Pulmonary artery endothelial cell (primary cell): Measurements from ENCODE around the gene ZBTB16. TPM values are rescaled to one million over a fixed set of nuclear protein-coding genes. Genes with fewer than 3 reads are reported as not detected.

Experiments
- DNase-seq: peaks from one replicate; pipeline ENCODE4 v3.0.0-alpha.2; 2011; ENCODE audit warnings: low read depth, low spot score
- total RNA-seq: library from RNA; depleted of rRNA; stranded (reverse); fragments of >200 nt; gene quantifications from 2 replicates; pipeline ENCODE4 v1.2.3, GENCODE V29; 2014

ZBTB16 gene
- total RNA-seq, 1 donor from 2014 or later = 17.3 TPM

DNA sequence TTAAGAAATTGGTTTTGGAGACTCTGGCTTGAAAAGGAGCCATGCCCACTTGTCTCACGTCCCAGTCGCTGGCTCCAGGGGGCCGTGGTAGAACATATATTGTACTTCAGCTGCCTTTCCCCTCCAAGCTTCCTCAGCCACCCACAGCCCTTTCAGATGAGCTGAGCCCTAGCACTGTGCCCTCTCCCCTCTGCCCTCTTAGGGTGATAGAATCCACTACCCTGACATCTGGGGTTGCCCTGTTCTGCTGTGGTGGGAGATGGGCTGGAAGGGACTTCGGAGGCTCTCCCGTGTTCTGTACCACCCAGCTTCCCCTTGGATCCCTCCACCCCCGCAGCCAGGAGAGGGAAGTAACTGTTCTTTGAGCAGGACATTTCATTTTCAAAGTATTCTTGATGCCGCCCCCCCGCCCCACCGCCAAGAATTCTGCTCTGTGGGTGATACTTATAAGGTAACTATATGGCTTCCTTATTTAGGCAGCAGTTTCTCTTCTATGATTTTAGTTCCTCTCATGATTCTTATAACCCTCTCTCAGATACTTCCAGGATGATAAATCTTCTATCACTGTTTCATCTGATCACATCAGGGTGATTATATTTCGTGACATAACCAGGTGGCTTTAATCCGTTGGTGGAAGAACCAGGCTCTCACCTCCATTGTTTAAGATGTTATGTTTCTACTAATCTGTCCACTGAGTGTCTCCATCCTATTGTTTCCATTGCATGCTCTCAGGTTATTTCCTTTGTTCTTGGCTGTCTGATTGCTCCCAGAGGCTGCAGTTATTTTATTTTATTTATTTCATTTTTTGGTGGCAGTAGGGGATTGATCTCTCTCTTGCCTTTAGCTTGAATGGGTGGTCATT lies 24.1 kb downstream of the ZBTB16 start:
- DNase-seq = no peak

DNA sequence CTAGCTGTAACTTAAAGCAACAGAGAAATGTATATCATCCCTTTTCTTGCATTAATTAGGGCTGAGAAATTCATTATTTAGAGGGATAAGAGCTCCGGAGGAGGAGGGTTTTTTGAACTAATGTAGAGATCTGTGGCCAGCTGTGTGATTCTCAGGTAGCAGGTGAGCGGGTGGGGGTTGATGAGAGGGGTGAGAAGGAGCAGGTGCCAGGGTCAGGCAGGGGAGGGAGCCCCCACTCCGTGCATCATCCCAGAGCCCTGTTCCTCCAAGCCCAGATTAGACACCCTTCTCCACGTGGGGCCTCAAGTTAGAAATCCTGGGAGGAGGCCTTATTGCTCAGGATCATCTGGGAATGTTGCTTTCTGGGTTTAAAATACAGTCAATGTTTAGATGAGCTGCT lies 24.9 kb downstream of the ZBTB16 start:
- no peak for DNase-seq

DNA sequence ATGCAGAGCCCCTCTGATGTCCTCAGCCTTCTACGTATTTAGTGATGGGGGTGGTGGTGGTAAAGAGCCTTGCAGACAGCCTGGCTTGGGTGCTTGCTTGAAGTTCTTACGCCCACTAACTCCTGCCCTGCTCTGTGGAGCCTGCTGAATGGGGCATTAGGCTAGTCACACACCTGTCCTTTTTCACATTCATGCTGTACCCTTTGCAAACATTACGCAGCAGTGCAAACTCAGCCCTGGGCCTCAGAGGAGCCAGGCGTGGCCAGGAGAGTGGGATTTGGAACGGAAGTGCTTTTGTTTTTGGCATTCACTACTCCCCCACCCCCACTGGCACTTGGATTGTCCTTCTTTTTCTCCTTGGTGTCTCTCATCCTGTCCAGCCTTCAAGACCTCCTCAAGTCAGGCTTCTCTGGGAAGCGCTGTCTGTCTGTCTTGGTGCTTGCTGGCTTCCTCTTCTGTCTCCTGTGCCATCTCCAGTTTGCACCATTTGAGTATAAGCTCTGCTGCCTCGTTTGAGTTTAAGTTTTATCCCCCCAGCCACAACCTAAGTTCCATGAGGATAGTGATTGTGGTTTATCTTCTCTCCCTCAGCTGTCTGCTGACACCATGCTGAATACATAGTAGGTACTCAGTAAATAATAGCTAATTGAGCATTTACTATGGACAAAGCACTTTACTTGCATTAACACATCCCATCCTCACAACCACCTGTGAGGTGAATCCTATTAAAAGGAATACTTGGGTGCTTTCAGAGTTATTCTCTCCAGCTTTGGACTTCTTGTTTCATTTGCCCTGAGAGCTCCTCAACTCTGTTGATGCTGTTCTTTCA lies 26.7 kb downstream of the ZBTB16 start:
- no peak for DNase-seq

DNA sequence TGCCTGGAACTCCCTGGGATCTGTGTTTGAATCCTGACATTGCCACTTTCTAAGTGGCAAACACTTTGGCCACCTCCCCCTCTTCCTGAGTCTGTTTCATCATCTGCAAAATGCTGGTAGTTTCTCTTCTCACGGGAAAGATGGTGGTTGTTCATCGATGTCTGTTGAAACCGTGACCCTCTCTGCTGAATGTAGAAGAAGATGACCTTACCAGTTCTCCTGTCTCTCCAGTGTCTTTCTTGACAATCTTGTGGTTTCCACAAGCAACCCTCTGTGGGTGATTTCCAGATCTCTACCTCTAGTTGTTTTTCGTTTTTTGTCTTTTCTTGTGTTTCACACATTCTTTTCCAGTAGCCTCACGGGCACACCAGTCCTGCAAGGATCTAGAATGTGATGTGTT lies 27.5 kb downstream of the ZBTB16 start:
- no peak for DNase-seq

DNA sequence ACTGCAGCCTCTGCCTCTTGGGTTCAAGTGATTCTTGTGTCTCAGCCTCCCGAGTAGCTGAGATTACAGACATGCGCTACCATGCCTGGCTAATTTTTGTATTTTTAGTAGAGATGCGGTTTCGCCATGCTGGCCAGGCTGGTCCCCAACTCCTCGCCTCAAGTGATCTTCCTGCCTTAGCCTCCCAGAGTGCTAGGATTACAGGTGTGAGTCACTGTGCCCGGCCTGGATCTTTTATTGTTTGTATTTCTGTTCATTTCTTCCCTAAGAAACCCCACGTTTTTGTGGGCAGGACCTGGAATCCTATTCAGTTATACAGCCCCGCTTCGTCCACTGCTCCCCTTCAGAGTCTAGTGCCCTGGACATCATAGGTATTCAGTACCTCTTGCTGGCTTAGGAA lies 28.7 kb downstream of the ZBTB16 start:
- DNase-seq = no peak

DNA sequence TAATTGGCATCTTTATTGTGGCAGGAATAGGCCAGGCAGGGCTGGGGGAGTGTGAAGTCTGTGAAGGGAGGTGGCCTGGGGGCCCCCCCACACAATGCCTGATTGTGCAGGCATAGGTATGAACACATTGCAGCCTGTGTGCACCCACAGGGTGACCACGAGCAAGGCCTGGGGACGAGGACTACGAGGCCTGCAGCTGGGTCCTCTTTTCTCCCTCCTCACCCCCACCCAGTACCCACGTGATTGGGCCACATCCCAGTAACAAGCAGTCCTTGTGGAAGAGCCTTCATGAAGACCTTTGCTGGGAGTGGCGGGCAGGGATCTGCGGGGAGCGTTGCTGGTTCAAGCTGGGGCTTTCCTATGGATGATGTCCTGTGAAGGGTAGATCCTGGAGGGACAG lies 29.3 kb downstream of the ZBTB16 start:
- DNase-seq = no peak

DNA sequence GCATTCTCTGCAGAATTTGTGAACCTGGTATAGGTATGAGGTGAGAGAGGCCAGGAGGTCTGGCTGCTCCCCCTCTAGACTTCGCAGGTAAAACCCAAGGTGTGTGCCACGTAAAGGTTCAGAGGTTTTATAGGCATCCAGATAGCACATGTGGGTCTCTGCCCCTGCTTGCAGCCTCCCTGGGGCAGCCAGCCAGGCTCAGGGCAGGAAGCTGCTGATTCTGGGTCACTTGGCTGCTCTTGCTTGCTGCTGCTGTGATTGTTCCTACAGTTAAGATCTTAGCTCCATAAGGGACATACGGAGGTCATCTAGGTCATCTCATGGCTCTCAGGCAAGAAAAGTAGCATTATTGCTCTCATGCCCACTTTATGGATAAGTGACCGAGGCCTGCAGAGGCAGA lies 30.2 kb downstream of the ZBTB16 start:
- no peak for DNase-seq

DNA sequence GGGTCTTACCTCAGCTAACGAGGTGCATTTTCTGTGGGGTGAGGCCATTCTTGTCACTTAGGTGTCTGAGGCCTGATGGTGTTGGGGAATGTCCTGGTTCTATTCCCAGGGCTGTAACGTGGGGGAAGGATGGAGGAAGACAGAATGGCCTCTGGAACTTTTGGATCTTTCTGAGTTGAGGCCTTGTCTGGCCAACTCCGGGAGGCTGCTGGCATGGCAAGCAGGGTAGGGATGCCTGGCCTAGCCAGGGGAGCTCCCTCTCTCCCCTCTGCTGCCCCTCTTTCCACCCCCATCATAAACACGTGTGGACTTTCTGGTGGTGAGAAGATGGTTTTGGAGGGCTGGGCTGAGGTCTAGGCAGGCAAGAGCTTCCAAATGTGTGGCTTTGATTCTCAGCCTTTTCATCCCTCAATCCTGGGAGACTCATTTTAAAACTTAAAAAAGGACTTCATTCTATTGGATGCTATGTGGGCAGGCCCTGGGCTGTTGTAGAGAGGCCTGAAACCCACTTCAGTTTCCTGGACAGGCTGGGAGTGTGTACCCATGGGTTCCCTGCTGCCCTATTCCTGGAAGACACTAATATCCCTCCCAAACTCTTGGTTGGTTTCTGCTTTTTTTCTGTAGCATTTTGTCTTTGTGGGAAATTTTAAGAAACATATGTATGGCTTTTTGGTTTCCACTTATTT lies 30.9 kb downstream of the ZBTB16 start:
- DNase-seq = no peak

DNA sequence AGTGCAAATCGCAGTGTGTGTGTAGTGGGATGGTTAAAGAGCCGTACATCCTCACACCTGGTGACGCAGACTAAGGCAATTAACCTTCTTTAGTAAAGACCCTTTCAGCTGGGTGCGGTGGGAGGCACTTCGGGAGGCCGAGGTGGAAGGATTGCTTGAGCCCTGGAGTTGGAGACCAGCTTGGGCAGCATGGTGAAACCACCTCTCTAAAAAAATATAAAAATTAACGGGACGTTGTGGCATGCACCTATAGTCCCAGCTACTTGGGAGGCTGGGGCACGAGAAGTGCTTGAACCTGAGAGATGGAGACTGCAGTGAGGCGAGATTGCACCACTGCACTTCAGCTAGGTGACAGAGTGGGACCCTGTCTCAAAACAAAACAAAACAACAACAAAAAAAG lies 31.5 kb downstream of the ZBTB16 start:
- DNase-seq = no peak

DNA sequence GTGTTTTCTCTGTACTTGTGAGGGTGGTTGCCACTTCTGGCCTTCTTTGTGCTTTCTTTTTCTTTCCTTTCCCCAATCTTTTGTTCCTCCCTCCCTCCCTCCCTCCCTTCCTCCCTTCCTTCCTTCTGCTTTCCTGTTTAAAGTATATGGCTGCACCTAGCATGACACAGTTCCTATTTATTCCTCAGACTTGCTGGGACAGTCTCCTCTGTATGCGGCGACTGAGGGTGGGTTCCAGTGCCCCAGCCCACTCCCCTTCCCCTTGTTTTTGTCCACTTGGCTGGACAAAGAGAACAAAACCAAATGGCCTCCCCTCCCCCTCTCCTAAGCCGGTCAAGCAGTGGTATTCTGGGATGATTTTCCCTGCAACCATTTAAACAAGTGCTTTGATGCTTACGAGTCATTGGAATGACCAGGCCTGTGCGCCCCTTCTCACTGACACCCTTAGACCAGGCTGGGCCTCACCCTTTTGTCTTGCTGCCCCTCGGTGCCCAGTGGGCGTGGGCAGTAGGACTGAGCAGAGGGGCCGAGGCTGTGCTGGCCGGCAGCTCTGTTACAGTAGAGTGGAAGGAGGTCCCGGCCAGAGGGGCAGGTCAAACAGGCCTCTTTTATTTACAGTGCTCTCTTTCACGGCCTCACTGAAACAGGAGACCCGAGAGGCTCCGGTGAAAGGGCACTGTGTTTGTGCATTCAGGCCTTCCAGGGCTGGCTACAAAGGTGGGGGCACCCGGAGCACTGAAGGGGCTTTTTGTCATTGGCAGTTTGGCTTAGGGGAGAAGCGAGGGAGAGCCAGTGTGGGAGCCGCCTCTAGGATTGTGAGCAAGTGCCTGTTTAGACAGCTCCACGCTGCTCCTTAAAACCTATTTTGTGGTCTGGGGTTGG lies 32.2 kb downstream of the ZBTB16 start:
- DNase-seq = no peak

DNA sequence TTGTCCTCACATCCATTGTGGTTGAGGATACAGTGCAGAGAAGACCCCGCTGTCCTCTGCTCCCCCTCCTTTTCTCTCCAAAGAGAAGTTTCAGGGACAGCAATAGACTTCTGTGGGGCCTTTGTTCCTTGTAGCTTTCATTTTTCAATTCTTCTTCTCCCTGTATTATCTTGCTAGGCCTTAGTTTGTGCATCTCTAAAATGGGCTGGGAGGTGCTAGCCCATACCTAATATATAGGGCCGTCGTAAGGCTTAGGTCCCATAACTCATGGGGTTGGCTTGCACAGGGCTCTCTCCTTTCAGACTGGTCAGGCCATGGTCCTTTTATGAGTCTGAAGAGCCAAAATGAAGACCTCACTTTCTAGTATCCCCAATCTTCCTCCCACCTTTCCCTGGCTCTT lies 33.0 kb downstream of the ZBTB16 start:
- no peak for DNase-seq

DNA sequence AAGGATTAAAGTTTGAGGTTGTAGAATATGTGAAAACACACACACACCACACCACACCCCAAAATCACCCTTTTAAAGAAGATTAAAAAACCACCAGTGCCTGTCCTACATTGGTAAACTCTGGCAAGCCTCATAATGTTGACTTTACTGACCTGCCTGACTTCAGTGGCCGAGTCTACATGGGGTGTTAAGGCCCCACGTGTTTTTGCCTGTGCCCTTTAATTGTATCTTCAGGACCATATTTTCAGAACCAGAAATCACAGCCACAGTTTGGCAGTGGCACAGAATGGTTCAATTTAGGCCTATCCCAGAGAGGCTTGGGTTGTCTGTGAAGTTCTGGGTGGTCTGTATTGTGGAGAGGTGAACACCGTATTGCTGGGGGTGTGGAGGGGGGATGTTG lies 33.4 kb downstream of the ZBTB16 start:
- no peak for DNase-seq

DNA sequence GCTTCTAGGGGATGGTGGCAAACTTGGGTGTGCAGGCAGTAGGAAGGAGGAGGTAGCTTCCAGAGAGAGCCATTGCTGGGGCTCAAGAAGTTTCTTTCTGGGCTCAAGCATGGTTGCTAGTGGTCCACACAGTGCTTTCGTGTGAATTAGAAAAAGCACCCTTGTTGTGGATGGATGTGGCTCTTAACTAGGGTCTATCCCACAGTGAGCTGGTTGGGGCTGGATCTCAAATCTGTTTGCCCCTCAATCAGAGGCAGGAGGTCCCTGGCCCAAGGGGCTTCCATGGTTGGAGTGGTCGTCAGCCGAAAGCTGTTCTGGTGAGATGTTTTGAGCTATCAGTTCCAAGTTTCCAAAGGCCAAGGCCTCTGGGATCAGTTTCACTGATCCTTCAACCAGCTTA lies 35.0 kb downstream of the ZBTB16 start:
- DNase-seq = no peak

DNA sequence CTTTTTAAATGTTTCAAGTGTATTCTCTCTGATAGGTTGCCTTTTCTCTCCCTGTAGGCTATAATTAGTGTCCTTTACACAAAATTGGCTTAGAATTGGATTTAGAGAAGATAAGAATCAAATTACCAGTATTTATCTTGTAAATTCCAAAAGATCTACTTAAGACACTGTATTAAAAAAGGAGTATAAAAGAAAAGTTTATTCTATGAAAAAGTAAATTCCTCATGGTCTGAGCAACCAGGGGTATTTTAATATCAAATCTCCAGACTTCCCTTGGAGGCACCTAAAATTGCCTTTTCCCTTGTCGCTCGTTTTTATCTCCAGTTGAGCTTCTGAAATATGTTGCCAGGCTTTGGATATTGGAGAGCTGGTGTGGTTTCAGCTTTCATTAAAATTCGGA lies 36.4 kb downstream of the ZBTB16 start:
- no peak for DNase-seq

DNA sequence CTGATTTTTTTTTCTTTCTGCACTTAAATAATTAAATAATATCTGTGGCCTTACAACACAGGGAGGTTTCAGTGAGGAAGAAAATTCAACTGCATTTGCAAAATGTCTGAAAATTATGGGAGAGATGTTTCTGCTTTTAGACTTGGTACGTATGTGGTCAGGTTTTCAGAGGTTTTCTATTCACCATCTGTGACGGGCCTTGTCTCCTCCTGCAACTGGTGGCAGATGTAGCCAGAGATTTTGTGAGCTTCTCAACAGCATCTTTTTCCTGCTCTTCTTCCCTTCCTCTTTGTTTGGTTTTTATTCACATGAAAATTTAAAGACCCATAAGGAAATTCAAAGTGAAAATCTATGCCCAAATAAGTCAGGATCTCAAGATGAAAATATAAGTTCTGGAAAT lies 38.3 kb downstream of the ZBTB16 start:
- no peak for DNase-seq

DNA sequence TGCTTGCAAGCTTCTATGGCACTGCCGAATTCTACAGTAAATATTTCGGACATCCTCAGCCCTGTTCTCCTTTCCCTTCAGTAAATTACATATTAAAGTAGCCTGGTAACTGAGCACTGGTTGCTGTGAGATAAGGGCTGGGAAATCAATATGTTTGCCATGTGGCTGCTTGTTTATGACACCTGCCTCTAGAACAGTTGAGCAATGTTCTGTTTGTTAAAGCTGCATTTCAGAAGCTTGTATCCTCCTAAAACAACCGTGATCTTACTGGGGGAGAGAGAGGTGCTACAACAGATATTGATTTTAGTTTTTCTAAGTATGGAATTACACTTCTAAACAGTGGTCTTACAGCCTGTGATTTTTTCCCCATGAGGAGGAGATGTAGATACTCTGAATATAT lies 39.4 kb downstream of the ZBTB16 start:
- no peak for DNase-seq

DNA sequence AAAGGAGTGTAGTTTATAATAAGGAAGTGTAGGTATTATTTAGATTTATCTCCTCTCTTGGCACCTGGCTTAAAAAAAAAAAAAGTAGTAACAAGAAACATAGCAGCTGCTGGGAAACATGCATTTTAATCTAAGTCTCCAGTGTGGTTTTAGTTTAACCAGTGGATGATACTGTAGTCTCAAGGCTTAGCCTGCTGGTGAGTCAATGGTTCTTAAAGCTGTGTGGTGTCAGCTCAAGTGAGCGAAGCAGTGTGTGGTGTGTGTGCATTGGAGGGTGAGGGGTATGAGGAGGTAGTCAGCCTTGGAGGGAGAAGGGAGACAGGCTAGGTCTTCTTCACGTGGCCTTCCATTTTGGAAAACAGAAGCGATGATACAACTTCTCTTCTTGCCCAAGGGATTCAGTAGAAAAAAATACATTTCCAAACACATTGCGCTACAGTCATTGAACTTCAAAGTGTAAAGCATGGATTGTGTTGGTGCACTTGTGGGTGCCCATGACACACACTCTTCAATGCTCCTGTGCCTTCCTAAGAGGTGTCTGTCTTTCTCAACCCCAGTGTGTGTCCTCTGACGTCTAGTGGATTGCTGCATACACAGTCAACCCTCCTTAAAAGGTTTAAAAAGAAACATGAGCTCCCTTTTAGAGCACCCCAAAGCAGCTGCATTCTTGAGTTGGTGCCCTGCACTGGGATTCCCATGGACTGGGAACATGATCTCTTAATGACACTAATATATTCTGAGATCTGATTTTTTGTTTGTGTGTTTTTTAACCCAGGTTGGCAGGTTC lies 40.1 kb downstream of the ZBTB16 start:
- DNase-seq = no peak

DNA sequence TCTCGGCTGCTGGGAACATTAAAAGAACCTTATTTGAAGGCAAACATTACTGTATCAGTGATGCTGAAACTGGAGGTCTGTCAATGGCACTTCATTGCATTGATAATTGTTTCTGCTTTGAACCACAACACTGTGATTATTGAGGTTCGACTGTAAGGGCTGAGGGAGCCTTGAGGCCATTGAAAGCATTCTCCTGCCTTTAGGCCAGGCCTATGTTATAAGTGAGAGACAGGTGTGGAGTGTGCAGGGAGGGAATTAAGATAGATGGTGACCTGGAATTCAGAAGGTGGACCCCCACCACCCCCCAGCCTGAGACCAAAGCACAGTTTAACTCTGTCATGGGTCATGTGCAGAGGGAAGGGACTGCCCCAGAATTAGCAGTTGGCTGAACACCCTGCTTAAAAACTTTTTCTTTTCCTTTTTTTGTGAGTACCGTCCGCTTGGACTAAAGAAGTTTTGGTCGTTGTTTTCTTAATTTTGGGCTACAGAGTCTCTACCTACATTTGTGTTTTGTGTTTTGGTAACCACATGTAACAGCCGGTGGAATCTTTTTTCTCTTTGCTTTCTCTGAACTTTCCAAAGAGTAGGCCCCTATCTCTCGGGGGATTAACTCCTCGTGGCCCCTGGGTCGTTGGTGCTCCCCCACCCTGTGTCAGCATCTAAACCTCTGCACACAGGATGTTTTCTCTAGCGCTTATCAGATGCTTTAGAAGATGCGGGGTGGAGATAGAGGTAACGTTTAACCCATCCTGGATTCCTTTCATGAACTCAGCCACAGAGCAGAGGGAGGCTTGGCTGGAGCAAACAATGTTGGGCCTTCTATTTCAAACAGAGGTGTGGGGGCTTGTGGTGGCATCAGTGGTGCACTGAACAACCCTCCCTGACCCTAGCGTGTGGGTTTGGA lies 43.7 kb downstream of the ZBTB16 start:
- DNase-seq = no peak

DNA sequence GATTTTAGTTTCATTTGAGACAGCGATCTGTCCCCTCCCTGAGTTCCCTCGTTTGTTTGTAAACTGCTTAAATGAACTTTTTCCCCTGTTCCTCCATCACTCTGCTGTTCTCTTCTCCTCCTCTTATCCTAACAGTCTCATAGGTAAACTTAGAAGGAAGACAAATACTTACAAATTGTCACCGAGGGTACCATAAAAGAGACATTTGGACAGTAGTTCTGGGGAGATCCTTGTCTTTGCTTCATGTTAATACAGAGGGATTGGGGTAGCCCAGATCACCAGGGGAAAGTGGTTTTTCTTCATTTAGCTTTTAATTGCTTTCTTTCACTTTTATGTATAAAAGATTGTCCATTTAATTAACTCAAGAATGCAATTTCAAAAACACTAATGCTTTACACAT lies 46.1 kb downstream of the ZBTB16 start:
- DNase-seq = no peak
